Liver (tissue), 9 donors: Measurements from ENCODE around the gene LTV1. TPM values are rescaled to one million over a fixed set of nuclear protein-coding genes. Genes with fewer than 3 reads are reported as not detected.
"Not testable (repeated sequence)": the region's sequence is repeated elsewhere in the genome, so short reads cannot be mapped to it uniquely, and the experiment has no call there.

Experiments
- DNase-seq: peaks from one replicate; pipeline ENCODE4 v3.0.0-alpha.2; 2017; ENCODE audit warnings: low spot score
- H3K27ac ChIP-seq, 2 donors: one replicate each; pipeline ENCODE4 v1.7.0; 2013; ENCODE audit warnings: inconsistent platforms in 2 of 2, low read length in 2 of 2, control low read depth in 1 of 2, low read depth in 1 of 2, mild to moderate bottlenecking in 1 of 2
- H3K27me3 ChIP-seq, 4 donors: one replicate each; pipeline versions ENCODE4 v1.6.1 to v1.7.0; 2013; ENCODE audit warnings: low read length in 3 of 4, inconsistent platforms in 1 of 4, mild to moderate bottlenecking in 1 of 4, moderate library complexity in 1 of 4; ENCODE audit not compliant: control insufficient read depth in 4 of 4, insufficient read depth in 4 of 4
- H3K36me3 ChIP-seq, 4 donors: one replicate each; pipeline versions ENCODE4 v1.6.1 to v1.7.0; 2013; ENCODE audit warnings: low read length in 3 of 4, mild to moderate bottlenecking in 3 of 4, low read depth in 1 of 4, moderate library complexity in 1 of 4; ENCODE audit not compliant: control insufficient read depth in 4 of 4, insufficient read depth in 3 of 4
- H3K4me1 ChIP-seq, 4 donors: one replicate each; pipeline versions ENCODE4 v1.6.1 to v1.7.0; 2013; ENCODE audit warnings: low read length in 3 of 4, mild to moderate bottlenecking in 3 of 4, moderate library complexity in 1 of 4; ENCODE audit not compliant: control insufficient read depth in 4 of 4, insufficient read depth in 4 of 4
- H3K4me3 ChIP-seq, 3 donors: one replicate each; pipeline versions ENCODE4 v1.6.1 to v1.7.0; 2013; ENCODE audit warnings: low read length in 3 of 3, control low read depth in 1 of 3, low read depth in 1 of 3, mild to moderate bottlenecking in 1 of 3
- H3K9ac ChIP-seq, 2 donors: one replicate each; pipeline ENCODE4 v1.7.0; 2013; ENCODE audit warnings: low read length in 2 of 2, mild to moderate bottlenecking in 2 of 2, moderate library complexity in 2 of 2, control low read depth in 1 of 2, low read depth in 1 of 2
- H3K9me3 ChIP-seq, 4 donors: one replicate each; pipeline versions ENCODE4 v1.6.1 to v1.7.0; 2013; ENCODE audit warnings: low read length in 3 of 4; ENCODE audit not compliant: control insufficient read depth in 4 of 4
- FOXA1 ChIP-seq: IDR thresholded peaks from 2 replicates; pipeline ENCODE4 v1.6.1; 2016; ENCODE audit warnings: antibody characterized with exemption
- FOXA2 ChIP-seq: IDR thresholded peaks from 2 replicates; pipeline ENCODE4 v1.6.1; 2016; ENCODE audit warnings: antibody characterized with exemption
- GABPA ChIP-seq, 2 donors: IDR thresholded peaks in 1 of 2; conservative IDR thresholded peaks in 1 of 2; 2 replicates each; pipeline ENCODE4 v1.6.1; 2016; ENCODE audit warnings: antibody characterized with exemption in 2 of 2, mild to moderate bottlenecking in 1 of 2, moderate library complexity in 1 of 2
- HNF4A ChIP-seq, 2 donors: conservative IDR thresholded peaks; 2 replicates each; pipeline ENCODE4 v1.6.1; 2016; ENCODE audit warnings: antibody characterized with exemption in 2 of 2, mild to moderate bottlenecking in 2 of 2
- HNF4G ChIP-seq: IDR thresholded peaks from 2 replicates; pipeline ENCODE4 v1.6.1; 2016; ENCODE audit warnings: antibody characterized with exemption
- JUND ChIP-seq, 2 donors: IDR thresholded peaks; 2 replicates each; pipeline ENCODE4 v1.6.1; 2016; ENCODE audit warnings: antibody characterized with exemption in 2 of 2
- MAX ChIP-seq: IDR thresholded peaks from 2 replicates; pipeline ENCODE4 v1.6.1; 2016; ENCODE audit warnings: antibody characterized with exemption
- NR2F2 ChIP-seq: IDR thresholded peaks from 2 replicates; pipeline ENCODE4 v1.6.1; 2016; ENCODE audit warnings: antibody characterized with exemption
- RAD21 ChIP-seq, 2 donors: IDR thresholded peaks; 2 replicates each; pipeline ENCODE4 v1.6.1; 2016; ENCODE audit warnings: antibody characterized with exemption in 2 of 2, mild to moderate bottlenecking in 2 of 2
- RXRA ChIP-seq, 2 donors: IDR thresholded peaks; 2 replicates each; pipeline ENCODE4 v1.6.1; 2017 to 2018; ENCODE audit warnings: antibody characterized with exemption in 2 of 2, mild to moderate bottlenecking in 1 of 2
- SP1 ChIP-seq: IDR thresholded peaks from 2 replicates; pipeline ENCODE4 v1.6.1; 2018; ENCODE audit warnings: antibody characterized with exemption, mild to moderate bottlenecking
- TAF1 ChIP-seq: conservative IDR thresholded peaks from 2 replicates; pipeline ENCODE4 v1.6.1; 2016; ENCODE audit warnings: antibody characterized with exemption, mild to moderate bottlenecking
- YY1 ChIP-seq: IDR thresholded peaks from 2 replicates; pipeline ENCODE4 v1.6.1; 2016; ENCODE audit warnings: antibody characterized with exemption, mild to moderate bottlenecking
- WGBS: extraction: QIAGEN DNeasy Blood & Tissue Kit; methylation state at CpG from one replicate; pipeline ENCODE4 v1.1.7; 2013; 5-methylcytosine and 5-hydroxymethylcytosine counted together
- polyA plus RNA-seq, 2 donors: library from polyadenylated mRNA; stranded (reverse) in 1 of 2; unstranded in 1 of 2; fragments of 200-250 nt in 1 of 2; fragments of >200 nt in 1 of 2; fragmentation: Nextera tagmentation in 1 of 2; extraction: Ambion mirVana in 1 of 2; gene quantifications; one replicate each; pipeline versions ENCODE4 v1.2.1 to v1.2.3, GENCODE V29; 2013 to 2015
- total RNA-seq, 2 donors: library from RNA; depleted of rRNA; stranded (reverse); fragments of >200 nt; gene quantifications; one replicate each; pipeline ENCODE4 v1.2.3, GENCODE V29; 2014
- TF ChIP-seq, protein P1 (sequence below): IDR thresholded peaks from 2 replicates; pipeline ENCODE4 v1.6.1; 2016; ENCODE audit warnings: antibody characterized with exemption
- TF ChIP-seq, protein P2 (sequence below): fragments of 150-350 bp; IDR thresholded peaks from 2 replicates; pipeline ENCODE4 v1.5.1; 2017; ENCODE audit warnings: improper control_type of control experiment, low read depth, low read length; ENCODE audit not compliant: missing input control
- TF ChIP-seq, protein P3 (sequence below): IDR thresholded peaks from 2 replicates; pipeline ENCODE4 v1.6.1; 2016; ENCODE audit warnings: antibody characterized with exemption
- donor health status: healthy.
- donor health status: healthy.
- donor health status: healthy.
- donor health status: healthy.
- donor health status: healthy.

Gene LTV1
- total and polyA plus RNA-seq, 4 donors: 8.7 to 14.5 (median 13.1) TPM

DNA sequence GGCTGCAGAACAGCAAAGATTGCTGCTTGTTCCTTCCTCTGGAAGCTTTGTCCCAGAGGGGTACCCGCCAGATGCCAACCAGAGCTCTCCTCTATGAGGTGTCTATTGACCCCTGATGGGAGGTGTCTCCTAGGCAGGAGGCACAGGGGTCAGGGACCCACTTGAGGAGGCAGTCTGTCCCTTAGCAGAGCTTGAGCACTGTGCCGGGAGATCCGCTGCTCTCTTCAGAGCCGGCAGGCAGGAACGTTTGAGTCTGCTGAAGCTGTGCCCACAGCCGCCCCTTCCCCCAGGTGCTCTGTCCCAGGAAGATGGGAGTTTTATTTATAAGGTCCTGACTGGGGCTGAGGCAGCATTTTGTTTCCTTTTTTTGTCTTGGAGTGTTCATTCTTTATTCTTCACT, 13.6 kb downstream of the LTV1 start:
- WGBS: 93% methylated on average over 6 of the region's 6 CpGs
- not testable (repeated sequence) for H3K27ac ChIP-seq, DNase-seq, H3K4me3 ChIP-seq, H3K4me1 ChIP-seq, H3K9ac ChIP-seq, H3K9me3 ChIP-seq, H3K27me3 ChIP-seq
- H3K36me3 ChIP-seq: peaks cover 12 to 53% (median 34%) of the 10 kb centered on the region in 4 donors

GRCh38 chr6:143857651-143858050, 14.5 kb downstream of the LTV1 start:
- H3K27me3 ChIP-seq: no peaks in the 10 kb centered on the region
- WGBS: over 99% methylated on average over 5 of the region's 5 CpGs
- no peaks in the 10 kb centered on the region for H3K4me1 ChIP-seq
- H3K9ac ChIP-seq: no peak overlapping the region
- TF ChIP-seq NR2F2 (no peak), RXRA (IDR thresholded peaks at IDR 0.05) (no peak), RAD21 (IDR thresholded peaks at IDR 0.05) (no peak), HNF4G (no peak), SP1 (no peak), FOXA1 (no peak), TAF1 (no peak), YY1 (no peak), HNF4A (conservative IDR thresholded peaks at IDR 0.05) (no peak), MAX (no peak), FOXA2 (no peak)
- TF ChIP-seq, protein P1, sequence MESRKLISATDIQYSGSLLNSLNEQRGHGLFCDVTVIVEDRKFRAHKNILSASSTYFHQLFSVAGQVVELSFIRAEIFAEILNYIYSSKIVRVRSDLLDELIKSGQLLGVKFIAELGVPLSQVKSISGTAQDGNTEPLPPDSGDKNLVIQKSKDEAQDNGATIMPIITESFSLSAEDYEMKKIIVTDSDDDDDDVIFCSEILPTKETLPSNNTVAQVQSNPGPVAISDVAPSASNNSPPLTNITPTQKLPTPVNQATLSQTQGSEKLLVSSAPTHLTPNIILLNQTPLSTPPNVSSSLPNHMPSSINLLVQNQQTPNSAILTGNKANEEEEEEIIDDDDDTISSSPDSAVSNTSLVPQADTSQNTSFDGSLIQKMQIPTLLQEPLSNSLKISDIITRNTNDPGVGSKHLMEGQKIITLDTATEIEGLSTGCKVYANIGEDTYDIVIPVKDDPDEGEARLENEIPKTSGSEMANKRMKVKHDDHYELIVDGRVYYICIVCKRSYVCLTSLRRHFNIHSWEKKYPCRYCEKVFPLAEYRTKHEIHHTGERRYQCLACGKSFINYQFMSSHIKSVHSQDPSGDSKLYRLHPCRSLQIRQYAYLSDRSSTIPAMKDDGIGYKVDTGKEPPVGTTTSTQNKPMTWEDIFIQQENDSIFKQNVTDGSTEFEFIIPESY: no peak
- TF ChIP-seq, protein P2, sequence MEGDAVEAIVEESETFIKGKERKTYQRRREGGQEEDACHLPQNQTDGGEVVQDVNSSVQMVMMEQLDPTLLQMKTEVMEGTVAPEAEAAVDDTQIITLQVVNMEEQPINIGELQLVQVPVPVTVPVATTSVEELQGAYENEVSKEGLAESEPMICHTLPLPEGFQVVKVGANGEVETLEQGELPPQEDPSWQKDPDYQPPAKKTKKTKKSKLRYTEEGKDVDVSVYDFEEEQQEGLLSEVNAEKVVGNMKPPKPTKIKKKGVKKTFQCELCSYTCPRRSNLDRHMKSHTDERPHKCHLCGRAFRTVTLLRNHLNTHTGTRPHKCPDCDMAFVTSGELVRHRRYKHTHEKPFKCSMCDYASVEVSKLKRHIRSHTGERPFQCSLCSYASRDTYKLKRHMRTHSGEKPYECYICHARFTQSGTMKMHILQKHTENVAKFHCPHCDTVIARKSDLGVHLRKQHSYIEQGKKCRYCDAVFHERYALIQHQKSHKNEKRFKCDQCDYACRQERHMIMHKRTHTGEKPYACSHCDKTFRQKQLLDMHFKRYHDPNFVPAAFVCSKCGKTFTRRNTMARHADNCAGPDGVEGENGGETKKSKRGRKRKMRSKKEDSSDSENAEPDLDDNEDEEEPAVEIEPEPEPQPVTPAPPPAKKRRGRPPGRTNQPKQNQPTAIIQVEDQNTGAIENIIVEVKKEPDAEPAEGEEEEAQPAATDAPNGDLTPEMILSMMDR: no peak
- TF ChIP-seq, protein P3, sequence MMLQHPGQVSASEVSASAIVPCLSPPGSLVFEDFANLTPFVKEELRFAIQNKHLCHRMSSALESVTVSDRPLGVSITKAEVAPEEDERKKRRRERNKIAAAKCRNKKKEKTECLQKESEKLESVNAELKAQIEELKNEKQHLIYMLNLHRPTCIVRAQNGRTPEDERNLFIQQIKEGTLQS: no peak
- H3K4me3 ChIP-seq: no peak overlapping the region
- peaks cover 15 to 57% (median 38%) of the 10 kb centered on the region in 4 donors for H3K36me3 ChIP-seq
- no peaks in the 10 kb centered on the region for H3K9me3 ChIP-seq
- no peak for DNase-seq
- H3K27ac ChIP-seq: no peak overlapping the region

- H3K4me3 ChIP-seq: no peak overlapping the region
- H3K36me3 ChIP-seq: peaks cover 17 to 78% (median 50%) of the 10 kb centered on the region in 4 donors
- TF ChIP-seq, protein P1: no peak
- TF ChIP-seq RAD21 (IDR thresholded peaks at IDR 0.05): no peak
- no peak for TF ChIP-seq GABPA (IDR thresholded peaks at IDR 0.05 in 1 of 2, conservative IDR thresholded peaks at IDR 0.05 in 1 of 2)
- TF ChIP-seq, protein P3: no peak
- no peak for TF ChIP-seq TAF1
- no peak for TF ChIP-seq FOXA1
- TF ChIP-seq MAX: no peak
- no peak for TF ChIP-seq JUND (IDR thresholded peaks at IDR 0.05)
- TF ChIP-seq HNF4A (conservative IDR thresholded peaks at IDR 0.05): no peak
- no peak for TF ChIP-seq FOXA2
- no peak overlapping the region for H3K9ac ChIP-seq
- no peak overlapping the region for H3K27ac ChIP-seq
- WGBS: 94% methylated on average over 3 of the region's 3 CpGs
- no peaks in the 10 kb centered on the region for H3K27me3 ChIP-seq
- DNase-seq: no peak
- no peaks in the 10 kb centered on the region for H3K9me3 ChIP-seq
- H3K4me1 ChIP-seq: no peaks in the 10 kb centered on the region
Observed at GRCh38 chr6:143859891-143860660, 16.9 kb downstream of the LTV1 start.
